HepG2 (cell line): ENCODE measurements around the gene SREBF1. TPM values are rescaled to one million over a fixed set of nuclear protein-coding genes. Genes with fewer than 3 reads are reported as not detected.
A peak's percentile ranks its signal among the peaks of the same experiment; 100 is the strongest.

ENCODE experiments used
- ESRRA ChIP-seq: sonication (generic); formaldehyde crosslinking; IDR thresholded peaks from 2 replicates; pipeline ENCODE4 v1.5.1; 2020; ENCODE audit warnings: mild to moderate bottlenecking, low read depth, missing genetic modification reagents
- FOXJ3 ChIP-seq: sonication (generic); formaldehyde crosslinking; IDR thresholded peaks from 2 replicates; pipeline ENCODE4 v1.4.0; 2020; ENCODE audit warnings: missing genetic modification reagents, mild to moderate bottlenecking, borderline replicate concordance
- JARID2 ChIP-seq: sonication (generic); formaldehyde crosslinking; IDR thresholded peaks from 2 replicates; pipeline ENCODE4 v1.8.1; 2023; ENCODE audit warnings: missing genetic modification reagents, inconsistent platforms; ENCODE audit not compliant: insufficient replicate concordance
- MAZ ChIP-seq, 2 experiments: sonication (generic) in 1 of 2; formaldehyde crosslinking in 1 of 2; IDR thresholded peaks; 2 replicates each; pipeline versions ENCODE4 v1.5.0 to v1.6.1; 2012 to 2020; ENCODE audit warnings: low read depth in 2 of 2, mild to moderate bottlenecking in 2 of 2, borderline replicate concordance in 1 of 2, improper control_type of control experiment in 1 of 2, low read length in 1 of 2, missing genetic modification reagents in 1 of 2, moderate library complexity in 1 of 2
- SSRP1 ChIP-seq: IDR thresholded peaks from 2 replicates; pipeline ENCODE4 v1.6.1; 2016; ENCODE audit warnings: control low read depth
- SUZ12 ChIP-seq: fragments of 150-350 bp; IDR thresholded peaks from 2 replicates; pipeline ENCODE4 v1.6.1; 2014; ENCODE audit warnings: low read depth, low read length
- TAF1 ChIP-seq: sonication (generic); formaldehyde crosslinking; IDR thresholded peaks from 2 replicates; pipeline ENCODE4 v1.4.0; 2020; ENCODE audit warnings: missing genetic modification reagents
- ZNF33A ChIP-seq: sonication (generic); formaldehyde crosslinking; IDR thresholded peaks from 2 replicates; pipeline ENCODE4 v1.5.1; 2020; ENCODE audit warnings: missing genetic modification reagents, mild to moderate bottlenecking, moderate library complexity, borderline replicate concordance
- ZNF460 ChIP-seq: sonication (generic); formaldehyde crosslinking; IDR thresholded peaks from 2 replicates; pipeline ENCODE4 v1.5.1; 2020; ENCODE audit warnings: missing genetic modification reagents, mild to moderate bottlenecking, borderline replicate concordance
- ZNF552 ChIP-seq: sonication (generic); formaldehyde crosslinking; IDR thresholded peaks from 2 replicates; pipeline ENCODE4 v1.9.0; 2022; ENCODE audit warnings: missing genetic modification reagents, mild to moderate bottlenecking, borderline replicate concordance
- ZNF570 ChIP-seq: sonication (generic); formaldehyde crosslinking; IDR thresholded peaks from 2 replicates; pipeline ENCODE4 v1.4.0; 2020; ENCODE audit warnings: mild to moderate bottlenecking, missing genetic modification reagents, borderline replicate concordance
- ZNF589 ChIP-seq: sonication (generic); formaldehyde crosslinking; conservative IDR thresholded peaks from 2 replicates; pipeline ENCODE4 v1.8.0; 2022; ENCODE audit warnings: mild to moderate bottlenecking, moderate library complexity, missing genetic modification reagents
- ZNF674 ChIP-seq: sonication (generic); formaldehyde crosslinking; IDR thresholded peaks from 2 replicates; pipeline ENCODE4 v1.5.0; 2020; ENCODE audit warnings: low read depth, mild to moderate bottlenecking, missing genetic modification reagents
- ZNF768 ChIP-seq: sonication (generic); formaldehyde crosslinking; IDR thresholded peaks from 2 replicates; pipeline ENCODE4 v1.4.0; 2020; ENCODE audit warnings: missing genetic modification reagents
- ZNF773 ChIP-seq: sonication (generic); formaldehyde crosslinking; IDR thresholded peaks from 2 replicates; pipeline ENCODE4 v1.4.0; 2020; ENCODE audit warnings: missing genetic modification reagents, borderline replicate concordance
- polyA plus RNA-seq, 8 experiments: library from polyadenylated mRNA; depleted of rRNA in 3 of 8; stranded (reverse) in 7 of 8; unstranded in 1 of 8; fragments of >200 nt; fragmentation: Illumina TruSeq in 4 of 8; extraction: Trizol in 4 of 8; gene quantifications; 2 replicates each; pipeline versions ENCODE4 v1.2.1 to v1.2.3, GENCODE V29; 2011 to 2016; ENCODE audit warnings: low read depth in 4 of 8, missing spikeins in 1 of 8, mixed read lengths in 1 of 8; ENCODE audit not compliant: insufficient read depth in 1 of 8
- total RNA-seq, 5 experiments: library from RNA; depleted of rRNA; stranded (reverse); fragments of >200 nt; fragmentation: Illumina TruSeq; extraction: Trizol; gene quantifications; 2 replicates each; pipeline ENCODE4 v1.2.3, GENCODE V29; 2016; ENCODE audit warnings: low read depth in 1 of 5
- TF ChIP-seq, protein P1 (sequence below): sonication (generic); formaldehyde crosslinking; IDR thresholded peaks from 2 replicates; pipeline ENCODE4 v1.4.0; 2020; ENCODE audit warnings: mild to moderate bottlenecking, missing genetic modification reagents
- TF ChIP-seq, protein P2 (sequence below): sonication (generic); formaldehyde crosslinking; IDR thresholded peaks from 2 replicates; pipeline ENCODE4 v1.9.0; 2021; ENCODE audit warnings: missing genetic modification reagents, borderline replicate concordance
- TF ChIP-seq, protein P3 (sequence below), 2 experiments: IDR thresholded peaks; 2 replicates each; pipeline ENCODE4 v1.6.1; 2011 to 2012; ENCODE audit warnings: low read length in 2 of 2, borderline replicate concordance in 1 of 2, low read depth in 1 of 2, mild to moderate bottlenecking in 1 of 2, moderate library complexity in 1 of 2

The SREBF1 gene
- total and polyA plus RNA-seq, 2 of the 13 experiments (the other 11 are each of a cell fraction or from before 2014, with no cell fraction given): 34.3 to 38.0 TPM

DNA sequence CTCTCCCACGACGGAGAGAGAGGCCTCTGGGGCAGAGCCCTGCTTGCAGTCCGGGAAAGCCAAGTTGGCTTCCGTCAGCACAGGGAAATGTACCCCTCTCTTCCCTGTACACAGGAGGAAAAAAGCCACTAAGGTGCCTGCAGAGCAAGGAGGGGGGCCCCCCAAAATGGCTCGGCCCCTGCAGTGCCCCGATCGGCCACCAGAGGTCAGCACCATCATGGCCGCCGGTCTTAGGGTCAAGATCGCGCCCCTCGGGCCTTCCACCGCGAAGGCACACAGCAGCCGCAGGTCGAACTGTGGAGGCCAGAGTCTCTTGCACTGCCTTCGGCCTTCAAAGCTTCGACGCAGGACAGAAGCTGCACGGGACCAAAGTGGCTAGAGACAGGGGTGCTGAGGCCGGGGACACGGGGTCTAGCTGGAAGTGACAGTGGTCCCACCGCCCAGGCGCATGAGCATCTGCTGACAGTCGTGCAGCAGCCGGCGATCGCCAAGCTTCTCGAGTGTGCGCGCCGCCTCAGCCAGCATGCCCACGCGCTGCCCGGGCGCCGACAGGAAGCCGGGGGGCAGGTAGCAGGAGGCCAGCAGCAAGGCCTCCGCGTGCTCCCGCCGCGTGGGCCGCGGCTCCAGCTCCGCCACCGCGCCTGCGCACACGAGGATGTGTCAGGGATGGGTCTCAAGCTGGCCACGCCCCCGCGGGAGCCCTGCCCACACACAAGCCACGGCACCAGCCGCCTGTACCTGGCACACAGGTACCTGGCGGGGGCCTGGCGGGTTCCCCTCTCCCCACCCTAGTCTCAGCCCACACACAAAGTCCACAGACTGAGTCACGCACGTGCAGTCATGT, 24.4 kb downstream of the SREBF1 start (continued):
- TF ChIP-seq, protein P1, sequence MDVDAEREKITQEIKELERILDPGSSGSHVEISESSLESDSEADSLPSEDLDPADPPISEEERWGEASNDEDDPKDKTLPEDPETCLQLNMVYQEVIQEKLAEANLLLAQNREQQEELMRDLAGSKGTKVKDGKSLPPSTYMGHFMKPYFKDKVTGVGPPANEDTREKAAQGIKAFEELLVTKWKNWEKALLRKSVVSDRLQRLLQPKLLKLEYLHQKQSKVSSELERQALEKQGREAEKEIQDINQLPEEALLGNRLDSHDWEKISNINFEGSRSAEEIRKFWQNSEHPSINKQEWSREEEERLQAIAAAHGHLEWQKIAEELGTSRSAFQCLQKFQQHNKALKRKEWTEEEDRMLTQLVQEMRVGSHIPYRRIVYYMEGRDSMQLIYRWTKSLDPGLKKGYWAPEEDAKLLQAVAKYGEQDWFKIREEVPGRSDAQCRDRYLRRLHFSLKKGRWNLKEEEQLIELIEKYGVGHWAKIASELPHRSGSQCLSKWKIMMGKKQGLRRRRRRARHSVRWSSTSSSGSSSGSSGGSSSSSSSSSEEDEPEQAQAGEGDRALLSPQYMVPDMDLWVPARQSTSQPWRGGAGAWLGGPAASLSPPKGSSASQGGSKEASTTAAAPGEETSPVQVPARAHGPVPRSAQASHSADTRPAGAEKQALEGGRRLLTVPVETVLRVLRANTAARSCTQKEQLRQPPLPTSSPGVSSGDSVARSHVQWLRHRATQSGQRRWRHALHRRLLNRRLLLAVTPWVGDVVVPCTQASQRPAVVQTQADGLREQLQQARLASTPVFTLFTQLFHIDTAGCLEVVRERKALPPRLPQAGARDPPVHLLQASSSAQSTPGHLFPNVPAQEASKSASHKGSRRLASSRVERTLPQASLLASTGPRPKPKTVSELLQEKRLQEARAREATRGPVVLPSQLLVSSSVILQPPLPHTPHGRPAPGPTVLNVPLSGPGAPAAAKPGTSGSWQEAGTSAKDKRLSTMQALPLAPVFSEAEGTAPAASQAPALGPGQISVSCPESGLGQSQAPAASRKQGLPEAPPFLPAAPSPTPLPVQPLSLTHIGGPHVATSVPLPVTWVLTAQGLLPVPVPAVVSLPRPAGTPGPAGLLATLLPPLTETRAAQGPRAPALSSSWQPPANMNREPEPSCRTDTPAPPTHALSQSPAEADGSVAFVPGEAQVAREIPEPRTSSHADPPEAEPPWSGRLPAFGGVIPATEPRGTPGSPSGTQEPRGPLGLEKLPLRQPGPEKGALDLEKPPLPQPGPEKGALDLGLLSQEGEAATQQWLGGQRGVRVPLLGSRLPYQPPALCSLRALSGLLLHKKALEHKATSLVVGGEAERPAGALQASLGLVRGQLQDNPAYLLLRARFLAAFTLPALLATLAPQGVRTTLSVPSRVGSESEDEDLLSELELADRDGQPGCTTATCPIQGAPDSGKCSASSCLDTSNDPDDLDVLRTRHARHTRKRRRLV (CRISPR knock-in tag): no peak
- no peak for TF ChIP-seq TAF1 (CRISPR knock-in tag)
- no peak for TF ChIP-seq ZNF33A (CRISPR knock-in tag)
- no peak for TF ChIP-seq ESRRA
- TF ChIP-seq, protein P2, sequence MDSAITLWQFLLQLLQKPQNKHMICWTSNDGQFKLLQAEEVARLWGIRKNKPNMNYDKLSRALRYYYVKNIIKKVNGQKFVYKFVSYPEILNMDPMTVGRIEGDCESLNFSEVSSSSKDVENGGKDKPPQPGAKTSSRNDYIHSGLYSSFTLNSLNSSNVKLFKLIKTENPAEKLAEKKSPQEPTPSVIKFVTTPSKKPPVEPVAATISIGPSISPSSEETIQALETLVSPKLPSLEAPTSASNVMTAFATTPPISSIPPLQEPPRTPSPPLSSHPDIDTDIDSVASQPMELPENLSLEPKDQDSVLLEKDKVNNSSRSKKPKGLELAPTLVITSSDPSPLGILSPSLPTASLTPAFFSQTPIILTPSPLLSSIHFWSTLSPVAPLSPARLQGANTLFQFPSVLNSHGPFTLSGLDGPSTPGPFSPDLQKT: no peak
- no peak for TF ChIP-seq ZNF552 (CRISPR knock-in tag)
- TF ChIP-seq MAZ (IDR thresholded peaks at IDR 0.05; ENCODE audit: borderline replicate concordance, low read depth, low read length): peak; percentile 16; the same call in 1 of the 2 replicates
- TF ChIP-seq MAZ (CRISPR knock-in tag; IDR thresholded peaks at IDR 0.05; ENCODE audit: low read depth): peak; percentile 71
- no peak for TF ChIP-seq ZNF460
- TF ChIP-seq JARID2 (CRISPR knock-in tag): no peak
- TF ChIP-seq FOXJ3: 0 out of 2 replicates have a peak, but pooled peaks have one; percentile 24
- TF ChIP-seq ZNF589 (CRISPR knock-in tag): no peak; the same call in 1 of the 2 replicates
- peak; percentile 73; the same call in 1 of the 2 replicates for TF ChIP-seq ZNF768 (CRISPR knock-in tag)
- no peak for TF ChIP-seq SUZ12
- TF ChIP-seq ZNF674 (CRISPR knock-in tag): no peak
- TF ChIP-seq ZNF773 (CRISPR knock-in tag): 0 out of 2 replicates have a peak, but pooled peaks have one; percentile 43
- TF ChIP-seq, protein P3, sequence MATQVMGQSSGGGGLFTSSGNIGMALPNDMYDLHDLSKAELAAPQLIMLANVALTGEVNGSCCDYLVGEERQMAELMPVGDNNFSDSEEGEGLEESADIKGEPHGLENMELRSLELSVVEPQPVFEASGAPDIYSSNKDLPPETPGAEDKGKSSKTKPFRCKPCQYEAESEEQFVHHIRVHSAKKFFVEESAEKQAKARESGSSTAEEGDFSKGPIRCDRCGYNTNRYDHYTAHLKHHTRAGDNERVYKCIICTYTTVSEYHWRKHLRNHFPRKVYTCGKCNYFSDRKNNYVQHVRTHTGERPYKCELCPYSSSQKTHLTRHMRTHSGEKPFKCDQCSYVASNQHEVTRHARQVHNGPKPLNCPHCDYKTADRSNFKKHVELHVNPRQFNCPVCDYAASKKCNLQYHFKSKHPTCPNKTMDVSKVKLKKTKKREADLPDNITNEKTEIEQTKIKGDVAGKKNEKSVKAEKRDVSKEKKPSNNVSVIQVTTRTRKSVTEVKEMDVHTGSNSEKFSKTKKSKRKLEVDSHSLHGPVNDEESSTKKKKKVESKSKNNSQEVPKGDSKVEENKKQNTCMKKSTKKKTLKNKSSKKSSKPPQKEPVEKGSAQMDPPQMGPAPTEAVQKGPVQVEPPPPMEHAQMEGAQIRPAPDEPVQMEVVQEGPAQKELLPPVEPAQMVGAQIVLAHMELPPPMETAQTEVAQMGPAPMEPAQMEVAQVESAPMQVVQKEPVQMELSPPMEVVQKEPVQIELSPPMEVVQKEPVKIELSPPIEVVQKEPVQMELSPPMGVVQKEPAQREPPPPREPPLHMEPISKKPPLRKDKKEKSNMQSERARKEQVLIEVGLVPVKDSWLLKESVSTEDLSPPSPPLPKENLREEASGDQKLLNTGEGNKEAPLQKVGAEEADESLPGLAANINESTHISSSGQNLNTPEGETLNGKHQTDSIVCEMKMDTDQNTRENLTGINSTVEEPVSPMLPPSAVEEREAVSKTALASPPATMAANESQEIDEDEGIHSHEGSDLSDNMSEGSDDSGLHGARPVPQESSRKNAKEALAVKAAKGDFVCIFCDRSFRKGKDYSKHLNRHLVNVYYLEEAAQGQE (IDR thresholded peaks at IDR 0.05; ENCODE audit: borderline replicate concordance in 1 of 2, low read depth in 1 of 2, low read length in 2 of 2): no peak
- TF ChIP-seq ZNF570 (CRISPR knock-in tag): no peak
- no peak for TF ChIP-seq SSRP1 (CRISPR knock-in tag)
